Endothelial cell of umbilical vein (primary cell): Measurements from ENCODE around the gene SCN4A. TPM values are rescaled to one million over a fixed set of nuclear protein-coding genes. Genes with fewer than 3 reads are reported as not detected.
A peak's percentile ranks its signal among the peaks of the same experiment; 100 is the strongest.

Experiments
- BruUV-seq: library from RNA; stranded (reverse); fragments of 400-500 nt; replicated peaks from 2 replicates; lab custom pipeline; 2021; lab: Mats Ljungman, UMichigan
- CTCF ChIA-PET: fragments of 300-600, 350-600 bp; sonication (Branson Sonifier 250); formaldehyde crosslinking; loops from one replicate; lab custom pipeline; 2021; ENCODE audit warnings: antibody characterized with exemption, inconsistent platforms; lab: Charles Lee
- POLR2A ChIA-PET: fragments of 300-600, 350-600 bp; sonication (Branson Sonifier 250); formaldehyde crosslinking; loops from one replicate; lab custom pipeline; 2021; ENCODE audit warnings: antibody characterized with exemption, inconsistent platforms; lab: Charles Lee
- DNase-seq: peaks from one replicate; pipeline ENCODE4 v3.0.0-alpha.2; 2011; ENCODE audit warnings: low read depth, low spot score
- FAIRE-seq: peaks from 2 replicates; lab custom pipeline; 2011; peaks lifted over from hg19 to GRCh38; lab: Jason Lieb, UNC
- H2AFZ ChIP-seq: 2 replicates; pipeline ENCODE4 v1.6.0; 2012; ENCODE audit warnings: low read depth, low read length, control low read depth, inconsistent platforms
- H3K27ac ChIP-seq: 2 replicates; pipeline ENCODE4 v1.5.1; 2011; ENCODE audit warnings: low read depth, mild to moderate bottlenecking, control low read depth, low read length, moderate library complexity; ENCODE audit not compliant: insufficient read depth
- H3K27me3 ChIP-seq, 2 experiments: 2 replicates each; pipeline versions ENCODE4 v1.6.0 to v1.6.1; 2011; ENCODE audit warnings: low read length in 2 of 2, mixed read lengths in 1 of 2; ENCODE audit not compliant: control insufficient read depth in 2 of 2, insufficient read depth in 2 of 2
- H3K36me3 ChIP-seq, 2 experiments: 2 replicates in 1 of 2; 3 replicates in 1 of 2; pipeline ENCODE4 v1.5.1; 2011; ENCODE audit warnings: low read length in 2 of 2, mild to moderate bottlenecking in 1 of 2, moderate library complexity in 1 of 2; ENCODE audit not compliant: control insufficient read depth in 2 of 2, insufficient read depth in 2 of 2; ENCODE audit errors: extremely low read depth in 1 of 2
- H3K4me1 ChIP-seq: 3 replicates; pipeline ENCODE4 v1.5.1; 2011; ENCODE audit warnings: mild to moderate bottlenecking, low read length; ENCODE audit not compliant: control insufficient read depth, insufficient read depth; ENCODE audit errors: extremely low read depth
- H3K4me2 ChIP-seq: 2 replicates; pipeline ENCODE4 v1.6.1; 2011; ENCODE audit warnings: low read length, control low read depth, mixed read lengths; ENCODE audit not compliant: insufficient read depth
- H3K4me3 ChIP-seq, 3 experiments: fragments of 200-600 bp in 1 of 3; sonication (generic), shearing (Covaris generic) in 1 of 3; replicated peaks in 1 of 3; 2 replicates each; pipeline ENCODE4 v1.5.1; 2011 to 2016; ENCODE audit warnings: control low read depth in 3 of 3, low read length in 3 of 3, mild to moderate bottlenecking in 2 of 3, inconsistent platforms in 1 of 3, low read depth in 1 of 3, moderate library complexity in 1 of 3; ENCODE audit not compliant: insufficient read depth in 1 of 3
- H3K79me2 ChIP-seq: 2 replicates; pipeline ENCODE4 v1.6.0; 2012; ENCODE audit warnings: low read length, inconsistent platforms; ENCODE audit not compliant: control insufficient read depth, insufficient read depth
- H3K9ac ChIP-seq: replicated peaks from 2 replicates; pipeline ENCODE3; 2011; ENCODE audit warnings: low read length, control low read depth; ENCODE audit not compliant: insufficient read depth; ENCODE audit errors: extremely low read depth
- H3K9me1 ChIP-seq: replicated peaks from 3 replicates; pipeline ENCODE4 v1.6.0; 2011; ENCODE audit warnings: mild to moderate bottlenecking, low read length; ENCODE audit not compliant: control insufficient read depth, insufficient read depth; ENCODE audit errors: extremely low read depth
- H3K9me3 ChIP-seq: replicated peaks from 2 replicates; pipeline ENCODE4 v1.5.1; 2012; ENCODE audit warnings: low read length, inconsistent platforms; ENCODE audit not compliant: control insufficient read depth, insufficient read depth
- H4K20me1 ChIP-seq: replicated peaks from 2 replicates; pipeline ENCODE3; 2011; ENCODE audit warnings: mild to moderate bottlenecking, low read length; ENCODE audit not compliant: control insufficient read depth, insufficient read depth; ENCODE audit errors: extremely low read depth
- JUN ChIP-seq: IDR thresholded peaks from 2 replicates; pipeline ENCODE4 v1.6.1; 2011; ENCODE audit warnings: borderline replicate concordance, low read depth; ENCODE audit not compliant: insufficient read length, insufficient read depth
- dilution Hi-C: fragments of 300-500 bp; cut with MboI; formaldehyde crosslinking; loops from one replicate; pipeline ENCODE4 v1.15.0; 2019; ENCODE audit warnings: low sequenced_read_pairs; ENCODE audit not compliant: extremely low pct_ligation_motif_present
- intact Hi-C: fragments of 100-400 bp; cut with micrococcal nuclease; formaldehyde crosslinking; loops from one replicate; pipeline ENCODE4 v1.10.0; 2022
- polyA plus RNA-seq, 4 experiments: library from polyadenylated mRNA; depleted of rRNA in 3 of 4; stranded (reverse) in 3 of 4; unstranded in 1 of 4; fragments of >200 nt; gene quantifications; 2 replicates each; pipeline versions ENCODE4 v1.2.1 to v1.2.3, GENCODE V29; 2011 to 2012; ENCODE audit warnings: missing spikeins in 1 of 4
- total RNA-seq: library from RNA; stranded (reverse); gene quantifications from 2 replicates; pipeline ENCODE4 v1.2.3, GENCODE V29; 2021
- TF ChIP-seq, protein P1 (sequence below), 2 donors: IDR thresholded peaks; 1 replicate in 1 of 2; 2 replicates in 1 of 2; pipeline ENCODE4 v1.5.1; 2011; ENCODE audit warnings: low read length in 2 of 2, mild to moderate bottlenecking in 2 of 2, moderate library complexity in 2 of 2, control low read depth in 1 of 2, inconsistent platforms in 1 of 2, low read depth in 1 of 2; ENCODE audit not compliant: insufficient read depth in 1 of 2; ENCODE audit errors: extremely low read depth in 1 of 2

The SCN4A gene
- total and polyA plus RNA-seq, 2 donors (not counting 3 experiments of a cell fraction or from before 2014, with no cell fraction given) = 0.01 to 0.40 TPM

GRCh38 chr17:63985387-63986140 is 12.8 kb upstream of the SCN4A start:
- H3K4me3 ChIP-seq = no peak overlapping the region
- intact Hi-C loops = no loop called here
- CTCF ChIA-PET = interaction anchor here (0.7 to 12.0 kb wide), 13 partner anchors 16 to 148 kb away, joined by 3 to 183 read pairs (median 4); partner anchors contain the start of gene GH1
- H4K20me1 ChIP-seq = no peaks in the 10 kb centered on the region
- peaks cover 21% of the 10 kb centered on the region for H3K4me1 ChIP-seq
- H3K9ac ChIP-seq = no peak overlapping the region
- H3K9me3 ChIP-seq = peaks cover 2% of the 10 kb centered on the region
- POLR2A ChIA-PET = interaction anchor here (0.7 kb wide), 1 partner anchor 240 kb away, joined by 3 read pairs; no protein-coding TSS in a partner anchor
- H3K9me1 ChIP-seq = no peaks in the 10 kb centered on the region
- DNase-seq = no peak
- TF ChIP-seq JUN = no peak
- TF ChIP-seq, protein P1, sequence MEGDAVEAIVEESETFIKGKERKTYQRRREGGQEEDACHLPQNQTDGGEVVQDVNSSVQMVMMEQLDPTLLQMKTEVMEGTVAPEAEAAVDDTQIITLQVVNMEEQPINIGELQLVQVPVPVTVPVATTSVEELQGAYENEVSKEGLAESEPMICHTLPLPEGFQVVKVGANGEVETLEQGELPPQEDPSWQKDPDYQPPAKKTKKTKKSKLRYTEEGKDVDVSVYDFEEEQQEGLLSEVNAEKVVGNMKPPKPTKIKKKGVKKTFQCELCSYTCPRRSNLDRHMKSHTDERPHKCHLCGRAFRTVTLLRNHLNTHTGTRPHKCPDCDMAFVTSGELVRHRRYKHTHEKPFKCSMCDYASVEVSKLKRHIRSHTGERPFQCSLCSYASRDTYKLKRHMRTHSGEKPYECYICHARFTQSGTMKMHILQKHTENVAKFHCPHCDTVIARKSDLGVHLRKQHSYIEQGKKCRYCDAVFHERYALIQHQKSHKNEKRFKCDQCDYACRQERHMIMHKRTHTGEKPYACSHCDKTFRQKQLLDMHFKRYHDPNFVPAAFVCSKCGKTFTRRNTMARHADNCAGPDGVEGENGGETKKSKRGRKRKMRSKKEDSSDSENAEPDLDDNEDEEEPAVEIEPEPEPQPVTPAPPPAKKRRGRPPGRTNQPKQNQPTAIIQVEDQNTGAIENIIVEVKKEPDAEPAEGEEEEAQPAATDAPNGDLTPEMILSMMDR (IDR thresholded peaks at IDR 0.05; ENCODE audit: extremely low read depth in 1 of 2, insufficient read depth in 1 of 2, low read depth in 1 of 2, low read length in 2 of 2) = no peak
- H3K27ac ChIP-seq = no peak overlapping the region
- dilution Hi-C loops = no loop called here
- no peaks in the 10 kb centered on the region for H3K79me2 ChIP-seq
- no peaks in the 10 kb centered on the region for H3K36me3 ChIP-seq
- FAIRE-seq = no peak
- no peaks in the 10 kb centered on the region for H3K27me3 ChIP-seq
- no peak overlapping the region for H3K4me2 ChIP-seq
- H2AFZ ChIP-seq = peak overlapping the region; percentile 6
- BruUV-seq = no TSS peak
